GM19328 (cell line): ENCODE results near the gene ST3GAL2.

Experiments used
- ATAC-seq: cut with Tn5 transposase; IDR thresholded peaks from one replicate; pipeline ENCODE4 v1.9.1; 2021; ENCODE audit warnings: mild to moderate bottlenecking, moderate library complexity; ENCODE audit not compliant: unreplicated experiment

Gene ST3GAL2

DNA sequence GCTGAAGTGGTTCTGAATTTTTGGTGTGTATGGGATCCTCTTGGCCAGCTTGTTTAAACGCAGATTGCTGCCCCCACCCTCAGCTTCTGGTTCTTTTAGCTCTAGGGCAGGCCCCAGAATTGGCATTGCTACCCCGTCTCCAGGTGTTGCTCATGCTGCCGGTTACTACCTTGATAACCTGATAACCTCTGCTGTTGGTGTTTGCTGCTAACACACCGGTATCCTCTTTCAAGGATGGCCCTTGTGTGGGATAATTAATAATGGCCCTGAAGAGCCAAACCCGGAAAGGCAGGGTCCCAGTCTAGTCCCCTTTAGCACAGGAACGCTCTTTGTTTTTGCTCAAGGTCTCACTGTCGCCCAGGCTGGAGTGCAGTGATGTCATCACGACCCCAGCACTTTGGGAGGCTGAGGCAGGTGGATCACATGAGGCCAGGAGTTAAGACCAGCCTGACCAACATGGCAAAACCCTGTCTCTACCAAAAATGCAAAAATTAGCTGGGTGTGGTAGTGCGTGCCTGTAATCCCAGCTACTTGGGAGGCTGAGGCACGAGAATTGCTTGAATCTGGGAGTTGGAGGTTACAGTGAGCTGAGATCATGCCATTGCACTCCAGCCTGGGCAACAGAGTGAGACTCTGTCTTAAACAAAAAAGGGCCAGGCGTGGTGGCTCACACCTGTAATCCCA is 1.3 kb upstream of the ST3GAL2 start:
- ATAC-seq: no peak

DNA sequence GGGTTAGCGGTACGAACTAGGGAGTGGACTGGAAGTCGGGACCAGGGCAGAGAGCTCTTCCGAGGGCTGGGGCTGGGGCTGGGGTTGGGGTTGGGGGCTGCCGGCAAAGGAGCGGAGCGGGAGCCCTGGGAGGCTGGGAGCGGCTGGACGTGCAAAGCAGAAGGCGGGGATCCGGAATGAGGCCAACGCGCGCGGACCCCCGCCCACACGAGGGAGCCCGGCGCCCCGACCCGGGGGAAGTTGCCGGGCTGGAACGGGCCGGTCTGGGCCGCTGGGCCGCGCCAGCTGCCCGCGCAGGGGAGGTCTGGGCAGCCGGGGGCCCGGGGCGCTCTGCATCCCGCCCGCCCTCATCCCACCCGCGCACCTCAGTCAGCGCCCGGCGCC is 323 bp downstream of the ST3GAL2 start:
- peak; percentile 21 for ATAC-seq

- no peak for ATAC-seq
Observed at GRCh38 chr16:70437582-70438557, 1.0 kb downstream of the ST3GAL2 start.

- no peak for ATAC-seq
Observed at GRCh38 chr16:70437017-70437581, 1.8 kb downstream of the ST3GAL2 start.

GRCh38 chr16:70434484-70435260 is 4.2 kb downstream of the ST3GAL2 start:
- ATAC-seq: no peak

DNA sequence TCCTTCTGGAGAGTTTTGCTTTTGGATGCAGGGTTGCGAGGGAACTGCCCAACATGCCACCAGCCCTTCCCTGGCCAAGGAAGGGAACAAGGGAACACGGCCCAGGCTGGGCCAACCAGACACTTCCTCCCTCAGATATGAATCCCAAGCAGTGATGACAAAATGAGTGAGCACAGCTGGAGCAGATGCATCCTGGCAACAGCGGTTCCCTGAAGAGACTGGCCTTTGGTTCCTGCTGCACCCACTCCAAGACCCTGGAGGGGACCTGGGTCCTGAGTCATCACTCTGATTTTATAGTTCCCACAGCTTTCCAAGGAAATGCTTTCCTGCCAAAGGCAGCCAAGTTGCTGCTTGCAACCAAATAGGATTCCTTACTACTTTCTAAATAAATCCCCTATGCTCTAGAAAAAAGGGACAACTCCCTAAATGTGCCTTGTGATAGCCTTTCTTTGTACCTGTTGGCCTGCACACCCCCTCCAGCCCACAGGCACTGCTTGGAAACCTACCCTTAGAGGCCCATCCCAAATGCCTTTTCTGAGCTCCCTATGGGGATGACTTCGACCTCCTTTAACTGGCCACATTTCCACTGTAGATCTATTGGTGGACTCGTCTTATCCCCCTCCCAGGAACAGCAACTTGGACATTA is 5.3 kb downstream of the ST3GAL2 start:
- ATAC-seq: no peak

- ATAC-seq: no peak
Observed at GRCh38 chr16:70432723-70433457, 6.0 kb downstream of the ST3GAL2 start.

DNA sequence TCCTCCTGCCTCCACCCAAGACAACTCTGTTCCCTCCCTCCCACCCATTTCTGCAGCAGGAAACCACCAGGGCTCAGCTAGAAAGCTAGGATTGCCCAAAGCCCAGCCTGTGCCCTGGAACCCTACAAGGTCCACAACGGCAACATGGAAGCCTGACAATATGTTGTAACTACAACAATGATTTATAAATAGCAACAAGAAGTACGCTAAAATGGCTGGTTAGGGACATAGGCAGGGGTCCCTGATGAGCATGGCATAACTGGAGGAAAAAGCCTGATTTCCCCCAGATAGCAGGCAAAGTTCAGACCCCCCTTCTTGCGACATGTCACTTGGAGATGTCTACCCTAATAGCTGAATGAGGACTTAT is 6.6 kb downstream of the ST3GAL2 start:
- ATAC-seq: no peak

DNA sequence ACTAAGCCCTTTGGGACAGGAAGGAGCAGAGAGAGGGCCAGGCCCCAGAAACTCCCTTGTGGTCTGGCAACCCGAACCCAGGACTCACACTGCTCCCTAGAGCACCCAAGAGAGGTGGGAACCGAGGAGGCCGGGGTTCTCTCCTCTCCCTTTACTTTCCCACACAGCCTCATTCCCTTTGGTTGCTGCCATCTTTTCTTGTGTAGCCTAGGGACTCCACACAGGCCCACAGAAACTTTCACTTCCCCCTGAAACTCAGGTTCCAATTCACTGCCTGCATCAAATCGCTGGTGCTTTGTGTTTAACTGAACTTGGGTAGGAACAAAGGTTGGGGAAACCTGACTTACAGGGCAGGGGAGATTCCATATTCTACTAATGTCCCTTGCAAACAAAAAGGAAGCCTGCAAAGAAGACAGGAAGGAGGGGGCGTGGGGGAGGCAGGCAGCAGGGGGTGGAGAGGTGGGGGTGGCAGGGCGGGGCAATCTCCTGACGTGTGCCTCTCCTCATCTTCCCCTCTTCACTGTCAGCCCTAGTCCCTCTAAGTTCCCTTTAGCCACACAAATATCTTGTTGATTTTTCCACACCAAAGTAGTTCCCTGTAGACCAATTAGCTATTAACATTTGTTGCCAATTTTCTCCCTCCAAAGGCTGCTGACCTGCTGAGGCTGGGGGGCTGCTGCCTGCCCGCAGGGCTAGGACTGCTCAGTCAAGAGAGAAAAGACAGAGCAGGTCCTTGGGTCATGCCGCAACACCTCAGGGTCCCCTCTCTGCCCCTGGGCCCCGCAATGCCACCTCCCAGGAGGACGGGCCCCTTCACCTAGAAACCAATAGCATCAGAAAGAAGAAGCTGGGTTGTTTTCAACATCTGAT is 8.0 kb downstream of the ST3GAL2 start:
- ATAC-seq: peak; percentile 48

GRCh38 chr16:70429888-70430666 is 8.8 kb downstream of the ST3GAL2 start:
- ATAC-seq: no peak

DNA sequence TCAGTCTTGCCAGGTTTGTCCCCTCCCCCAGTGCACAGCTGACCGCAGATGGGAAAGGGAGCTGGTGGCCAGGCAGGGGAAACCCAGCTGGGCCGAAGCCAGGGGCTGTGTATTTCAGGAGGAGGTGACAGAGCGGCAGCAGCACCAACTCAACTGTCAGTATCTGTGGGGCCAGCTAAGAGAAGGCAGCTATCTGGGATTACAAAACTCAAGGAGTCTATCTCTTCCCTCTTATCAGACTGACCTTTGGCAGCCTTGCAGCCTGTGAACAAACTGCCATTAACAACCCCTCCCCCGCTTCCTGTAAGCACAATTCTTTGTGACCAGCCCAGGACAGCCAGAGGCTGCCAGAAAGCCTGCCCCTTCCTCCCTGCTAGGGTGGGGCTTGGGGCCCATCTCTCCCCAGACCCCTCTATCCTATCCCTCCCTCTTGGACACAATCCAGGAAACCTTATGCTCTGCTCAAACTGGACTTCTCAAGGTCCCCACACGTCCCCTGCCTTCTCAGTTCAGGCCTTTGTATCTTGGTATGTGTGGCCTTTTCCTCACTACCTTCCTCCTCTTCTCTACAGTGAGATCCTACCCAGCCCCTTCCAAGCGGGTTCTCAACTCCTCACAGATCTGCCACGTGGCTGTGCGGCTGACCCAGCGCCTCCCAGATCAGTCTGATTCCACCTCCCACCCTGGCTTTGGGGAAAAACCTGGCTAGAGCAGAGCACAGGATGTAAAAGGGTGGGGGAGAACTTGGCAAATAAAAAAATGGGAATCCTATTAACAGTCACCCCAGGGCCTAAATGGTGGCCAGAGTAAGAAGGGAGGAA is 10.5 kb downstream of the ST3GAL2 start:
- ATAC-seq: no peak

DNA sequence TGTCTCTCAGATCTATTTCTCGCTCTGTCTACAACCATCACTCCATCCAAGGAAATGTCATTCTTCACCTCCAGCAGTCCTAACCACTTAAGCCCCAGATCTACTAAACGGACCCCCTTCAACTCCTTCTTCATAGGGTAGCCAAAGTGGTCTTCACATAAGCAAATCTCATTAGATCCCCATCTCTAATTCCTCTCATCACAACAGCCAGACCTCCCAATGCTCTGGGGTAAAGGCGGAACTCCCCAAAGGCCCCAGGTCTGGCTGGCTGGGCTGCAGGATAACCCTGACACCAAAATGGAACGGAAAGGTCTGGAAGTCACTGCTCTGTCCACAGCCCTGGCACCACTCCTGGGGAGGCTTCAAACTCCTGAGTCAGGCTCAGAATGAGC is 11.1 kb downstream of the ST3GAL2 start:
- ATAC-seq: no peak

DNA sequence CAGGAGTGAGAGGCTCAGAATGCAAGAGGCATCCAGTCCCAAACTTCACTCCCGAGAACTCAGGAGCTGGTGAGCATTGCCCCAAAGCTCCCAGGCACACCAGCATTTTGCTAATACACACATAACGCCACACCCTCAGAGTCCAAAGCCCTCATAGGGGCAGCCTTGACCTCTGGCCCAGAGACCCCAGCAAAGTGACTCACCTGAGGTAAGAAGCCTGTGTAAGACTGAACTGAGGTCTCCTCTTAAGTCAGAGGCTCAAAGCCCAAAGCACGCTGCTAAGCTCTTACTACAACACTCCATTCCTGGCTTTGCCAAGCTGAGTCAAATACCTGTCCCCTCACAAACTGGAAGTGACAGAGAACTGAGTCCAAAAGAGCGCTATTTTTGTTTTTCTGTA is 16.4 kb downstream of the ST3GAL2 start:
- ATAC-seq: no peak

GRCh38 chr16:70421473-70422311 is 17.2 kb downstream of the ST3GAL2 start:
- no peak for ATAC-seq

- ATAC-seq: no peak
Observed at GRCh38 chr16:70421014-70421413, 17.9 kb downstream of the ST3GAL2 start.
